ENCODE measurements around the gene TEX19.
"Not testable (repeated sequence)": the region's sequence is repeated elsewhere in the genome, so short reads cannot be mapped to it uniquely, and the experiment has no call there.

Gene TEX19

GRCh38 chr17:82412081-82412480, 53.0 kb downstream of the TEX19 start:
- H3K36me3 ChIP-seq (ENCODE audit: insufficient read depth, low read length); H3K4me1 ChIP-seq (ENCODE audit: insufficient read depth, low read length); H3K9ac ChIP-seq (ENCODE audit: low read depth, low read length); H3K4me3 ChIP-seq (ENCODE audit: low read length); H3K27me3 ChIP-seq (ENCODE audit: insufficient read depth, low read length); H3K27ac ChIP-seq (ENCODE audit: low read depth, low read length); H3K9me3 ChIP-seq (ENCODE audit: insufficient read depth, low read depth, low read length): not testable (repeated sequence)
- WGBS = 96% methylated on average over 16 of the region's 16 CpGs

- no peak overlapping the region for H3K27ac ChIP-seq (ENCODE audit: low read depth, low read length)
- H3K36me3 ChIP-seq (ENCODE audit: insufficient read depth, low read length) = no peaks in the 10 kb centered on the region; the same call in 1 of the 2 replicates
- peaks cover 4% of the 10 kb centered on the region; the same call in 1 of the 2 replicates for H3K4me1 ChIP-seq (ENCODE audit: insufficient read depth, low read length)
- H3K27me3 ChIP-seq (ENCODE audit: insufficient read depth, low read length) = no peaks in the 10 kb centered on the region
- 93% methylated on average over 29 of the region's 29 CpGs for WGBS
- H3K4me3 ChIP-seq (ENCODE audit: low read length) = no peak overlapping the region
- H3K9me3 ChIP-seq (ENCODE audit: insufficient read depth, low read depth, low read length) = no peaks in the 10 kb centered on the region
- H3K9ac ChIP-seq (ENCODE audit: low read depth, low read length) = no peak overlapping the region
Measured at GRCh38 chr17:82412535-82413520, 53.8 kb downstream of the TEX19 start.

Measured in HUES64 (cell line).